HEK293 (cell line): Measurements from ENCODE around the gene LRRC52.

ENCODE experiments used
- CTCF ChIA-PET: fragments of 350-600 bp; formaldehyde crosslinking; extraction: SDS; loops from one replicate; lab custom pipeline; 2021; ENCODE audit warnings: antibody characterized with exemption; lab: Yijun Ruan, JAX
- POLR2A ChIA-PET: fragments of 300-600 bp; formaldehyde crosslinking; extraction: SDS; loops from one replicate; lab custom pipeline; 2020; ENCODE audit warnings: antibody characterized with exemption, inconsistent platforms; lab: Yijun Ruan, JAX
- H3K27ac ChIP-seq: fragments of 200-500 bp; sonication (Bioruptor generic); 2 replicates; pipeline ENCODE4 v1.5.1; 2014; ENCODE audit warnings: low read depth, low read length, control low read depth, inconsistent platforms; ENCODE audit errors: extremely low read depth
- H3K36me3 ChIP-seq, 2 experiments: fragments of 200-500 bp in 1 of 2; sonication (Bioruptor generic) in 1 of 2; 1 replicate in 1 of 2; 2 replicates in 1 of 2; pipeline ENCODE4 v1.5.1; 2014 to 2017; ENCODE audit warnings: inconsistent platforms in 2 of 2, low read length in 2 of 2; ENCODE audit not compliant: control insufficient read depth in 2 of 2, insufficient read depth in 1 of 2
- H3K4me1 ChIP-seq: fragments of 200-500 bp; sonication (Bioruptor generic); 2 replicates; pipeline ENCODE4 v1.5.1; 2014; ENCODE audit warnings: mild to moderate bottlenecking, low read length, inconsistent platforms; ENCODE audit not compliant: control insufficient read depth, insufficient read depth
- H3K4me3 ChIP-seq: 2 replicates; pipeline ENCODE4 v1.5.1; 2011; ENCODE audit warnings: low read depth, mild to moderate bottlenecking, control low read depth, low read length, moderate library complexity
- H3K9me3 ChIP-seq: fragments of 200-500 bp; sonication (Bioruptor generic); 2 replicates; pipeline ENCODE4 v1.5.1; 2014; ENCODE audit warnings: low read depth, low read length, inconsistent platforms; ENCODE audit not compliant: control insufficient read depth, insufficient read depth
- FEZF1 ChIP-seq: fragments of 450-650 bp; formaldehyde crosslinking; IDR thresholded peaks from 2 replicates; pipeline ENCODE4 v1.5.1; 2016; ENCODE audit warnings: missing biosample characterization, missing genetic modification characterization
- GLI2 ChIP-seq: fragments of 450-650 bp; formaldehyde crosslinking; IDR thresholded peaks from 2 replicates; pipeline ENCODE4; 2017; ENCODE audit warnings: missing biosample characterization, missing genetic modification characterization, low read depth, borderline replicate concordance
- GLI4 ChIP-seq: fragments of 450-650 bp; formaldehyde crosslinking; IDR thresholded peaks from 2 replicates; pipeline ENCODE4 v1.5.1; 2016; ENCODE audit warnings: missing biosample characterization, missing genetic modification characterization
- PRDM1 ChIP-seq: fragments of 450-650 bp; formaldehyde crosslinking; IDR thresholded peaks from 2 replicates; pipeline ENCODE4; 2016; ENCODE audit warnings: missing biosample characterization, missing genetic modification characterization
- WT1 ChIP-seq: fragments of 450-650 bp; formaldehyde crosslinking; IDR thresholded peaks from 2 replicates; pipeline ENCODE4 v1.5.1; 2016; ENCODE audit warnings: missing biosample characterization, missing genetic modification characterization
- ZFP69B ChIP-seq: fragments of 450-650 bp; formaldehyde crosslinking; IDR thresholded peaks from 2 replicates; pipeline ENCODE4 v1.5.1; 2016; ENCODE audit warnings: missing biosample characterization, missing genetic modification characterization
- ZNF114 ChIP-seq: fragments of 450-650 bp; formaldehyde crosslinking; IDR thresholded peaks from 2 replicates; pipeline ENCODE4 v1.5.0; 2017; ENCODE audit warnings: missing biosample characterization, missing genetic modification characterization
- ZNF140 ChIP-seq: fragments of 450-650 bp; formaldehyde crosslinking; IDR thresholded peaks from 2 replicates; pipeline ENCODE4 v1.5.1; 2016; ENCODE audit warnings: missing biosample characterization, missing genetic modification characterization
- ZNF184 ChIP-seq: fragments of 450-650 bp; IDR thresholded peaks from 2 replicates; pipeline ENCODE4 v1.5.1; 2018; ENCODE audit warnings: missing biosample characterization, mild to moderate bottlenecking, missing genetic modification characterization
- ZNF239 ChIP-seq: fragments of 450-650 bp; formaldehyde crosslinking; IDR thresholded peaks from 2 replicates; pipeline ENCODE4 v1.5.1; 2016; ENCODE audit warnings: missing biosample characterization, missing genetic modification characterization
- ZNF394 ChIP-seq: fragments of 450-650 bp; formaldehyde crosslinking; IDR thresholded peaks from 2 replicates; pipeline ENCODE4 v1.5.1; 2016; ENCODE audit warnings: missing biosample characterization, missing genetic modification characterization, mild to moderate bottlenecking, moderate library complexity, borderline replicate concordance
- ZNF596 ChIP-seq: fragments of 450-650 bp; IDR thresholded peaks from 2 replicates; pipeline ENCODE4 v1.5.0; 2018; ENCODE audit warnings: missing biosample characterization, mild to moderate bottlenecking, missing genetic modification characterization, moderate library complexity
- ZNF623 ChIP-seq: fragments of 450-650 bp; formaldehyde crosslinking; IDR thresholded peaks from 2 replicates; pipeline ENCODE4 v1.5.1; 2016; ENCODE audit warnings: missing biosample characterization, missing genetic modification characterization
- ZNF768 ChIP-seq: fragments of 450-650 bp; formaldehyde crosslinking; IDR thresholded peaks from 2 replicates; pipeline ENCODE4 v1.5.1; 2018; ENCODE audit warnings: missing biosample characterization, mild to moderate bottlenecking, missing genetic modification characterization
- TF ChIP-seq, protein P1 (sequence below): fragments of 450-650 bp; formaldehyde crosslinking; IDR thresholded peaks from 2 replicates; pipeline ENCODE4 v1.5.1; 2016; ENCODE audit warnings: missing biosample characterization, missing genetic modification characterization
- TF ChIP-seq, protein P2 (sequence below): fragments of 450-650 bp; formaldehyde crosslinking; IDR thresholded peaks from 2 replicates; pipeline ENCODE4 v1.5.1; 2017; ENCODE audit warnings: missing biosample characterization, missing genetic modification characterization
- TF ChIP-seq, protein P3 (sequence below): fragments of 450-650 bp; formaldehyde crosslinking; IDR thresholded peaks from 2 replicates; pipeline ENCODE4 v1.5.1; 2017; ENCODE audit warnings: missing biosample characterization, missing genetic modification characterization
- TF ChIP-seq, protein P4 (sequence below): fragments of 450-650 bp; formaldehyde crosslinking; IDR thresholded peaks from 2 replicates; pipeline ENCODE4 v1.5.1; 2016; ENCODE audit warnings: missing biosample characterization, missing genetic modification characterization, low read depth
- TF ChIP-seq, protein P5 (sequence below): fragments of 450-650 bp; formaldehyde crosslinking; IDR thresholded peaks from 2 replicates; pipeline ENCODE4 v1.5.1; 2016; ENCODE audit warnings: missing biosample characterization, missing genetic modification characterization, borderline replicate concordance

LRRC52 gene

DNA sequence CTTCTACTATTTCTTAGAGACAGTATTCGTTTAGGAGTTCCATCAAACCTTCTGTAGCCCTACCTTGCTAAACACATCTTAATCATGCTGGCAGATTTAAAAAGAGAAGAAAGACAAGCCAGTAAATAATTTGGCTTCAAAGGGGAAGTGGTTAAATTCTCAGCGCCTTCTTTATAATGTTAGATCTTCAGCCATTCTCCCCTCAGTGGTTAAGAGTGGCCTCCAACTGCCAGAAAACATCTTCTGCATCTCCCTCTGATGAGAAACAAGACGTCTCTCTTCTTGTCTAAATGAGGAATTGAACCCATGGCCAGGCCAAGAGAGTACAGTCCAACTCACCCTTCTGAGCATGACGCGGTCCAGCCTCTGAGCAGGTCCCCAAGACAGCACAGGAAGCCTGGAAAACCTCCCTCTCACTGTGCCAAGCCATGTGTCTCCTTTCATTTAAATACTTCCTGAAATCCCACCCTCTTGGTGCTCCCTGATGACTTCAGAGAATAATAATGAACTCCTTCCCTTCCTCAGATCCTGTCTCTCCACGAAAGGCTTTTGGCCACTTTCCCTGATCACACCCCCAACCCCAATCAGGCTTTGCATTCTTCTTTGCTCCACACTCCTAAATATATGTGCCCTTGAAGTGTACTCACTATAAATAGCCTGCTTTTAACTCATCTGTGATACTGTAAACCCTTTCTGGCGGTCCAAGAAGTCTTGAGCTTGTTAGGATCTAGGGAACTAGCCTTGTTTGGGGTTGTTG lies 16.4 kb upstream of the LRRC52 start:
- POLR2A ChIA-PET, result no interaction called here

DNA sequence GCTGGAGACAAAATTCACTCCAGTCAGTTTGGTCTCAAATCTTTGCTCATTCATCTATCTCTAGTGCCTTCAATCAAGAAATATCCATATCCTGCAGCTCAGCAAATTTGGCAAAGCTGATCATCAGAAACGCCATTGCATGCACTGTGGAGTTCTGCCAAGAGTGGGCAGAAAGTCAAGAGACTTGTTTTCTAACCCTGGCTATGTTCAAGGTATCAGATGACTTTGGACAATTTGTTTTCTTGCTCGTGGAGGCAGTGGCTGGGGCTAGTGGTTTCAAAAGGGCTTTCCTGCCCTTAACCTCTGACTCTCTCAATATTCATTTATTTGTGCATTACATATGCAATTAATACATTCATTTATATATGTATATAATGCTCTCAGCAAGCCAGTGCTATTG lies 12.8 kb upstream of the LRRC52 start:
- CTCF ChIA-PET, result no interaction called here
- Histone ChIP-seq H3K36me3 (no peaks in the 10 kb centered on the region), H3K27ac (no peak overlapping the region), H3K4me3 (no peak overlapping the region), H3K4me1 (no peaks in the 10 kb centered on the region), H3K9me3 (no peaks in the 10 kb centered on the region)
- TF ChIP-seq ZFP69B (tag by site-specific recombination) (no peak), WT1 (tag by site-specific recombination) (no peak), ZNF140 (tag by site-specific recombination) (no peak), ZNF114 (no peak), ZNF768 (no peak), FEZF1 (no peak), ZNF239 (tag by site-specific recombination) (no peak), ZNF394 (tag by site-specific recombination) (no peak), PRDM1 (tag by site-specific recombination) (no peak), ZNF596 (no peak), ZNF184 (tag by site-specific recombination) (no peak), GLI2 (tag by site-specific recombination) (no peak), GLI4 (tag by site-specific recombination) (no peak)
- TF ChIP-seq, protein P1, sequence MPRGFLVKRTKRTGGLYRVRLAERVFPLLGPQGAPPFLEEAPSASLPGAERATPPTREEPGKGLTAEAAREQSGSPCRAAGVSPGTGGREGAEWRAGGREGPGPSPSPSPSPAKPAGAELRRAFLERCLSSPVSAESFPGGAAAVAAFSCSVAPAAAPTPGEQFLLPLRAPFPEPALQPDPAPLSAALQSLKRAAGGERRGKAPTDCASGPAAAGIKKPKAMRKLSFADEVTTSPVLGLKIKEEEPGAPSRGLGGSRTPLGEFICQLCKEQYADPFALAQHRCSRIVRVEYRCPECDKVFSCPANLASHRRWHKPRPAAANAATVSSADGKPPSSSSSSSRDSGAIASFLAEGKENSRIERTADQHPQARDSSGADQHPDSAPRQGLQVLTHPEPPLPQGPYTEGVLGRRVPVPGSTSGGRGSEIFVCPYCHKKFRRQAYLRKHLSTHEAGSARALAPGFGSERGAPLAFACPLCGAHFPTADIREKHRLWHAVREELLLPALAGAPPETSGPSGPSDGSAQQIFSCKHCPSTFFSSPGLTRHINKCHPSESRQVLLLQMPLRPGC, result no peak
- TF ChIP-seq, protein P2, sequence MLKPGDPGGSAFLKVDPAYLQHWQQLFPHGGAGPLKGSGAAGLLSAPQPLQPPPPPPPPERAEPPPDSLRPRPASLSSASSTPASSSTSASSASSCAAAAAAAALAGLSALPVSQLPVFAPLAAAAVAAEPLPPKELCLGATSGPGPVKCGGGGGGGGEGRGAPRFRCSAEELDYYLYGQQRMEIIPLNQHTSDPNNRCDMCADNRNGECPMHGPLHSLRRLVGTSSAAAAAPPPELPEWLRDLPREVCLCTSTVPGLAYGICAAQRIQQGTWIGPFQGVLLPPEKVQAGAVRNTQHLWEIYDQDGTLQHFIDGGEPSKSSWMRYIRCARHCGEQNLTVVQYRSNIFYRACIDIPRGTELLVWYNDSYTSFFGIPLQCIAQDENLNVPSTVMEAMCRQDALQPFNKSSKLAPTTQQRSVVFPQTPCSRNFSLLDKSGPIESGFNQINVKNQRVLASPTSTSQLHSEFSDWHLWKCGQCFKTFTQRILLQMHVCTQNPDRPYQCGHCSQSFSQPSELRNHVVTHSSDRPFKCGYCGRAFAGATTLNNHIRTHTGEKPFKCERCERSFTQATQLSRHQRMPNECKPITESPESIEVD (tag by site-specific recombination), result no peak
- TF ChIP-seq, protein P3, sequence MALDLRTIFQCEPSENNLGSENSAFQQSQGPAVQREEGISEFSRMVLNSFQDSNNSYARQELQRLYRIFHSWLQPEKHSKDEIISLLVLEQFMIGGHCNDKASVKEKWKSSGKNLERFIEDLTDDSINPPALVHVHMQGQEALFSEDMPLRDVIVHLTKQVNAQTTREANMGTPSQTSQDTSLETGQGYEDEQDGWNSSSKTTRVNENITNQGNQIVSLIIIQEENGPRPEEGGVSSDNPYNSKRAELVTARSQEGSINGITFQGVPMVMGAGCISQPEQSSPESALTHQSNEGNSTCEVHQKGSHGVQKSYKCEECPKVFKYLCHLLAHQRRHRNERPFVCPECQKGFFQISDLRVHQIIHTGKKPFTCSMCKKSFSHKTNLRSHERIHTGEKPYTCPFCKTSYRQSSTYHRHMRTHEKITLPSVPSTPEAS (tag by site-specific recombination), result no peak
- TF ChIP-seq, protein P4, sequence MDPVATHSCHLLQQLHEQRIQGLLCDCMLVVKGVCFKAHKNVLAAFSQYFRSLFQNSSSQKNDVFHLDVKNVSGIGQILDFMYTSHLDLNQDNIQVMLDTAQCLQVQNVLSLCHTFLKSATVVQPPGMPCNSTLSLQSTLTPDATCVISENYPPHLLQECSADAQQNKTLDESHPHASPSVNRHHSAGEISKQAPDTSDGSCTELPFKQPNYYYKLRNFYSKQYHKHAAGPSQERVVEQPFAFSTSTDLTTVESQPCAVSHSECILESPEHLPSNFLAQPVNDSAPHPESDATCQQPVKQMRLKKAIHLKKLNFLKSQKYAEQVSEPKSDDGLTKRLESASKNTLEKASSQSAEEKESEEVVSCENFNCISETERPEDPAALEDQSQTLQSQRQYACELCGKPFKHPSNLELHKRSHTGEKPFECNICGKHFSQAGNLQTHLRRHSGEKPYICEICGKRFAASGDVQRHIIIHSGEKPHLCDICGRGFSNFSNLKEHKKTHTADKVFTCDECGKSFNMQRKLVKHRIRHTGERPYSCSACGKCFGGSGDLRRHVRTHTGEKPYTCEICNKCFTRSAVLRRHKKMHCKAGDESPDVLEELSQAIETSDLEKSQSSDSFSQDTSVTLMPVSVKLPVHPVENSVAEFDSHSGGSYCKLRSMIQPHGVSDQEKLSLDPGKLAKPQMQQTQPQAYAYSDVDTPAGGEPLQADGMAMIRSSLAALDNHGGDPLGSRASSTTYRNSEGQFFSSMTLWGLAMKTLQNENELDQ (tag by site-specific recombination), result no peak
- TF ChIP-seq, protein P5, sequence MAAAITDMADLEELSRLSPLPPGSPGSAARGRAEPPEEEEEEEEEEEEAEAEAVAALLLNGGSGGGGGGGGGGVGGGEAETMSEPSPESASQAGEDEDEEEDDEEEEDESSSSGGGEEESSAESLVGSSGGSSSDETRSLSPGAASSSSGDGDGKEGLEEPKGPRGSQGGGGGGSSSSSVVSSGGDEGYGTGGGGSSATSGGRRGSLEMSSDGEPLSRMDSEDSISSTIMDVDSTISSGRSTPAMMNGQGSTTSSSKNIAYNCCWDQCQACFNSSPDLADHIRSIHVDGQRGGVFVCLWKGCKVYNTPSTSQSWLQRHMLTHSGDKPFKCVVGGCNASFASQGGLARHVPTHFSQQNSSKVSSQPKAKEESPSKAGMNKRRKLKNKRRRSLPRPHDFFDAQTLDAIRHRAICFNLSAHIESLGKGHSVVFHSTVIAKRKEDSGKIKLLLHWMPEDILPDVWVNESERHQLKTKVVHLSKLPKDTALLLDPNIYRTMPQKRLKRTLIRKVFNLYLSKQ, result no peak
- POLR2A ChIA-PET, result no interaction called here

More for the DNA sequence above, 16.4 kb upstream of the LRRC52 start:
- TF ChIP-seq ZNF623 (tag by site-specific recombination), result no peak
- H3K4me1 ChIP-seq, result no peaks in the 10 kb centered on the region
- H3K36me3 ChIP-seq, result no peaks in the 10 kb centered on the region
- no peaks in the 10 kb centered on the region for H3K9me3 ChIP-seq
- CTCF ChIA-PET, result no interaction called here
- H3K27ac ChIP-seq, result no peak overlapping the region
- H3K4me3 ChIP-seq, result no peak overlapping the region
